IMR-90 (cell line): ENCODE measurements around the gene RESF1. TPM values are rescaled to one million over a fixed set of nuclear protein-coding genes. Genes with fewer than 3 reads are reported as not detected.

Source experiments
- ATAC-seq: fragments of 200-7000 bp; cut with Tn5 transposase; 2 replicates; pipeline ENCODE4 v1.9.1; 2020; ENCODE audit warnings: low read depth, mild to moderate bottlenecking, moderate library complexity
- BruUV-seq: library from RNA; stranded (reverse); fragments of 400-500 nt; replicated peaks from 2 replicates; lab custom pipeline; 2021; lab: Mats Ljungman, UMichigan
- CTCF ChIA-PET: fragments of 300-600 bp; formaldehyde crosslinking; extraction: SDS; loops from one replicate; lab custom pipeline; 2021; ENCODE audit warnings: antibody characterized with exemption; lab: Yijun Ruan, JAX
- POLR2A ChIA-PET: fragments of 300-600 bp; sonication (Branson Sonifier 250); formaldehyde crosslinking; loops from one replicate; lab custom pipeline; 2022; ENCODE audit warnings: antibody characterized with exemption; ENCODE audit not compliant: unreplicated experiment; lab: Charles Lee
- DNase-seq: peaks from one replicate; pipeline ENCODE4 v3.0.0; 2013
- H2AFZ ChIP-seq: replicated peaks from 2 replicates; pipeline ENCODE3; 2013; ENCODE audit warnings: low read length, mild to moderate bottlenecking; ENCODE audit not compliant: poor library complexity
- H2AK5ac ChIP-seq: 2 replicates; pipeline ENCODE4 v1.6.1; 2013; ENCODE audit warnings: low read depth, low read length, inconsistent platforms
- H2AK9ac ChIP-seq: replicated peaks from 2 replicates; pipeline ENCODE3; 2013; ENCODE audit warnings: mild to moderate bottlenecking, low read depth, low read length, moderate library complexity; ENCODE audit not compliant: poor library complexity
- H2BK120ac ChIP-seq: 2 replicates; pipeline ENCODE4 v1.6.1; 2013; ENCODE audit warnings: low read depth, low read length, inconsistent platforms
- H2BK15ac ChIP-seq: 3 replicates; pipeline ENCODE4 v1.6.1; 2013; ENCODE audit warnings: low read depth, low read length, inconsistent platforms
- H2BK20ac ChIP-seq: 2 replicates; pipeline ENCODE4 v1.6.1; 2013; ENCODE audit warnings: low read depth, mild to moderate bottlenecking, inconsistent platforms, low read length, moderate library complexity
- H2BK5ac ChIP-seq: 2 replicates; pipeline ENCODE4 v1.6.1; 2013; ENCODE audit warnings: mild to moderate bottlenecking, low read depth, low read length, inconsistent platforms; ENCODE audit not compliant: poor library complexity, severe bottlenecking
- H3K14ac ChIP-seq: replicated peaks from 2 replicates; pipeline ENCODE4 v1.6.1; 2013; ENCODE audit warnings: low read depth, low read length, inconsistent platforms
- H3K18ac ChIP-seq: 2 replicates; pipeline ENCODE4 v1.6.1; 2013; ENCODE audit warnings: low read depth, low read length, control low read depth
- H3K23ac ChIP-seq: 2 replicates; pipeline ENCODE4 v1.6.1; 2013; ENCODE audit warnings: low read depth, low read length, inconsistent platforms
- H3K27ac ChIP-seq: 2 replicates; pipeline ENCODE4 v1.5.1; 2013; ENCODE audit warnings: mild to moderate bottlenecking, control low read depth, low read length; ENCODE audit not compliant: insufficient read depth
- H3K27me3 ChIP-seq: 2 replicates; pipeline ENCODE4 v1.6.1; 2013; ENCODE audit warnings: low read length; ENCODE audit not compliant: control insufficient read depth, insufficient read depth
- H3K36me3 ChIP-seq: 2 replicates; pipeline ENCODE4 v1.6.1; 2013; ENCODE audit warnings: low read length, mixed read lengths; ENCODE audit not compliant: control insufficient read depth, insufficient read depth
- H3K4ac ChIP-seq: 2 replicates; pipeline ENCODE4 v1.6.1; 2013; ENCODE audit warnings: low read depth, low read length, inconsistent platforms
- H3K4me1 ChIP-seq: 2 replicates; pipeline ENCODE4 v1.6.1; 2013; ENCODE audit warnings: low read length, mixed read lengths; ENCODE audit not compliant: control insufficient read depth, insufficient read depth
- H3K4me2 ChIP-seq: 2 replicates; pipeline ENCODE4 v1.6.1; 2013; ENCODE audit warnings: low read depth, mild to moderate bottlenecking, control low read depth, low read length, moderate library complexity
- H3K4me3 ChIP-seq: 2 replicates; pipeline ENCODE4 v1.5.1; 2013; ENCODE audit warnings: low read depth, mild to moderate bottlenecking, control low read depth, low read length, moderate library complexity; ENCODE audit not compliant: insufficient read depth
- H3K56ac ChIP-seq: 2 replicates; pipeline ENCODE4 v1.6.1; 2013; ENCODE audit warnings: low read length, inconsistent platforms; ENCODE audit not compliant: insufficient read depth; ENCODE audit errors: extremely low read depth
- H3K79me1 ChIP-seq, 2 experiments: 2 replicates each; pipeline ENCODE4 v1.6.1; 2013; ENCODE audit warnings: low read length in 2 of 2, inconsistent platforms in 1 of 2, low read depth in 1 of 2
- H3K9ac ChIP-seq: 2 replicates; pipeline ENCODE4 v1.6.1; 2013; ENCODE audit warnings: low read depth, low read length, control low read depth
- H3K9me1 ChIP-seq: 2 replicates; pipeline ENCODE4 v1.6.1; 2013; ENCODE audit warnings: low read length, inconsistent platforms; ENCODE audit not compliant: insufficient read depth
- H3K9me3 ChIP-seq: 2 replicates; pipeline ENCODE4 v1.6.1; 2013; ENCODE audit warnings: low read length; ENCODE audit not compliant: control insufficient read depth, insufficient read depth
- H4K20me1 ChIP-seq: 2 replicates; pipeline ENCODE4 v1.6.1; 2013; ENCODE audit warnings: low read length, inconsistent platforms; ENCODE audit not compliant: insufficient read depth
- H4K5ac ChIP-seq: 2 replicates; pipeline ENCODE4 v1.6.1; 2013; ENCODE audit warnings: mild to moderate bottlenecking, low read depth, low read length, control low read depth
- H4K8ac ChIP-seq, 2 experiments: 2 replicates each; pipeline ENCODE4 v1.6.1; 2013; ENCODE audit warnings: low read depth in 2 of 2, low read length in 2 of 2, control low read depth in 1 of 2, inconsistent platforms in 1 of 2
- H4K91ac ChIP-seq: 2 replicates; pipeline ENCODE4 v1.6.1; 2013; ENCODE audit warnings: low read depth, low read length, inconsistent platforms; ENCODE audit not compliant: insufficient read depth
- BHLHE40 ChIP-seq: fragments of 150-350 bp; IDR thresholded peaks from 2 replicates; pipeline ENCODE4 v1.6.1; 2016; ENCODE audit warnings: mild to moderate bottlenecking, low read depth, low read length
- CEBPB ChIP-seq: IDR thresholded peaks from 2 replicates; pipeline ENCODE4 v1.6.1; 2012; ENCODE audit warnings: low read depth, low read length, improper control_type of control experiment
- CHD1 ChIP-seq: IDR thresholded peaks from 2 replicates; pipeline ENCODE4 v1.6.1; 2012; ENCODE audit warnings: low read depth, low read length, improper control_type of control experiment
- CTCF ChIP-seq: conservative IDR thresholded peaks from 2 replicates; pipeline ENCODE4 v1.5.1; 2012; ENCODE audit warnings: mild to moderate bottlenecking, low read depth, low read length, improper control_type of control experiment
- ELK1 ChIP-seq: fragments of 150-350 bp; IDR thresholded peaks from 2 replicates; pipeline ENCODE4 v1.6.1; 2016; ENCODE audit warnings: low read depth, mild to moderate bottlenecking, low read length, moderate library complexity, borderline replicate concordance
- FOS ChIP-seq: fragments of 150-350 bp; IDR thresholded peaks from 2 replicates; pipeline ENCODE4 v1.6.1; 2016; ENCODE audit warnings: low read depth, low read length
- MAFK ChIP-seq: IDR thresholded peaks from 2 replicates; pipeline ENCODE4 v1.6.1; 2012; ENCODE audit warnings: low read depth, low read length, improper control_type of control experiment
- MAZ ChIP-seq: IDR thresholded peaks from 2 replicates; pipeline ENCODE4 v1.6.1; 2012; ENCODE audit warnings: low read depth, mild to moderate bottlenecking, low read length, improper control_type of control experiment, moderate library complexity, borderline replicate concordance
- MXI1 ChIP-seq: IDR thresholded peaks from 2 replicates; pipeline ENCODE4 v1.6.1; 2012; ENCODE audit warnings: low read depth, mild to moderate bottlenecking, low read length, moderate library complexity, borderline replicate concordance
- NFE2L2 ChIP-seq: fragments of 150-350 bp; IDR thresholded peaks from 2 replicates; pipeline ENCODE4 v1.6.1; 2016; ENCODE audit warnings: low read depth, mild to moderate bottlenecking, low read length
- POLR2A ChIP-seq: IDR thresholded peaks from 2 replicates; pipeline ENCODE4 v1.6.1; 2012; ENCODE audit warnings: mild to moderate bottlenecking, low read depth, low read length
- RAD21 ChIP-seq: IDR thresholded peaks from 2 replicates; pipeline ENCODE4 v1.6.1; 2012; ENCODE audit warnings: low read length, improper control_type of control experiment
- RCOR1 ChIP-seq: IDR thresholded peaks from 2 replicates; pipeline ENCODE4 v1.6.1; 2012; ENCODE audit warnings: mild to moderate bottlenecking, low read length, improper control_type of control experiment; ENCODE audit not compliant: insufficient replicate concordance
- RFX5 ChIP-seq: IDR thresholded peaks from 2 replicates; pipeline ENCODE4 v1.8.0; 2012; ENCODE audit warnings: low read depth, mild to moderate bottlenecking, low read length, moderate library complexity
- USF2 ChIP-seq: fragments of 150-350 bp; IDR thresholded peaks from 2 replicates; pipeline ENCODE4 v1.6.1; 2017; ENCODE audit warnings: mild to moderate bottlenecking, antibody characterized with exemption, low read length, low read depth
- WGBS, 2 experiments: methylation state at CpG; one replicate each; pipeline versions ENCODE4 v1.1.5 to v1.1.7; 2013; ENCODE audit warnings: missing lambda C conversion rate in 2 of 2; ENCODE audit not compliant: insufficient read length in 1 of 2; ENCODE audit errors: extremely low coverage in 2 of 2; 5-methylcytosine and 5-hydroxymethylcytosine counted together
- dilution Hi-C: fragments of 300-500 bp; cut with HindIII; formaldehyde crosslinking; loops from one replicate; pipeline ENCODE4 v1.14.3; 2018; ENCODE audit warnings: low sequenced_read_pairs; ENCODE audit not compliant: unreplicated experiment
- in situ Hi-C: fragments of 300-500 bp; cut with MboI; formaldehyde crosslinking; loops from 3 replicates; pipeline ENCODE4 v1.14.3; 2019; ENCODE audit warnings: low sequenced_read_pairs, inconsistent platforms, mixed read lengths
- intact Hi-C: fragments of 100-400 bp; cut with micrococcal nuclease; formaldehyde crosslinking; loops from 2 replicates; pipeline ENCODE4 v1.10.0; 2022
- polyA plus RNA-seq, 3 experiments: library from polyadenylated mRNA; depleted of rRNA; stranded (reverse); fragments of >200 nt; gene quantifications; 2 replicates each; pipeline ENCODE4 v1.2.3, GENCODE V29; 2012; ENCODE audit warnings: low replicate concordance in 1 of 3
- total RNA-seq: library from RNA; depleted of rRNA; stranded (reverse); fragments of >200 nt; gene quantifications from 2 replicates; pipeline ENCODE4 v1.2.3, GENCODE V29; 2012

RESF1 gene
- total and polyA plus RNA-seq, 2 of the 4 experiments (the other 2 are of a cell fraction): 5.0 to 7.3 TPM

GRCh38 chr12:31951008-31951407 lies 8.2 kb upstream of the RESF1 start:
- no peaks in the 10 kb centered on the region for H3K79me1 ChIP-seq
- H3K56ac ChIP-seq: no peak overlapping the region
- no peaks in the 10 kb centered on the region for H3K4me1 ChIP-seq
- H3K18ac ChIP-seq: no peak overlapping the region
- no peak for ATAC-seq
- H4K91ac ChIP-seq: no peak overlapping the region
- no peaks in the 10 kb centered on the region; the same call in 1 of the 2 replicates for H3K9me3 ChIP-seq
- no peak overlapping the region for H2AK9ac ChIP-seq
- no peak overlapping the region for H3K9ac ChIP-seq
- in situ Hi-C loops: loop anchor here (25.0 kb wide), 1 partner anchor 264 kb away; no protein-coding TSS in a partner anchor
- BruUV-seq: no TSS peak
- ChIA-PET POLR2A (no interaction called here), CTCF (interaction anchor here (0.8 kb wide), 1 partner anchor 10 kb away, joined by 3 read pairs; no protein-coding TSS in a partner anchor)
- H4K5ac ChIP-seq: no peak overlapping the region
- H2BK20ac ChIP-seq: no peak overlapping the region
- H2BK120ac ChIP-seq: no peak overlapping the region
- H3K23ac ChIP-seq: no peak overlapping the region
- no peak overlapping the region for H3K14ac ChIP-seq
- H2BK5ac ChIP-seq: no peak overlapping the region
- dilution Hi-C loops: no loop called here
- H4K20me1 ChIP-seq: no peaks in the 10 kb centered on the region
- H3K36me3 ChIP-seq: no peaks in the 10 kb centered on the region
- no peak for DNase-seq
- intact Hi-C loops: no loop called here
- TF ChIP-seq CHD1: no peak
- TF ChIP-seq RFX5: no peak
- TF ChIP-seq CTCF: no peak
- TF ChIP-seq POLR2A: no peak
- TF ChIP-seq RAD21: no peak
- no peak for TF ChIP-seq RCOR1
- TF ChIP-seq USF2: no peak
- no peak for TF ChIP-seq MAZ
- no peak for TF ChIP-seq BHLHE40
- TF ChIP-seq MAFK: no peak
- no peak for TF ChIP-seq ELK1
- TF ChIP-seq MXI1: no peak
- TF ChIP-seq FOS: no peak
- no peak for TF ChIP-seq CEBPB
- TF ChIP-seq NFE2L2: no peak
- no peaks in the 10 kb centered on the region for H3K9me1 ChIP-seq
- H2AK5ac ChIP-seq: no peak overlapping the region
- no peak overlapping the region for H3K4ac ChIP-seq
- no peak overlapping the region for H4K8ac ChIP-seq
- H3K27me3 ChIP-seq: peaks cover 2% of the 10 kb centered on the region; the same call in 1 of the 2 replicates
- no peak overlapping the region for H2AFZ ChIP-seq
- no peak overlapping the region for H3K4me3 ChIP-seq
- no peak overlapping the region for H3K4me2 ChIP-seq
- no peak overlapping the region for H3K27ac ChIP-seq
- WGBS, 2 experiments: no CpG with 5 or more reads among the region's 4 CpGs
- no peak overlapping the region for H2BK15ac ChIP-seq
